GM23338 (cell line): ENCODE results near the gene SLIT1. TPM values are rescaled to one million over a fixed set of nuclear protein-coding genes. Genes with fewer than 3 reads are reported as not detected.

Experiments used
- ATAC-seq: fragments of 200-7000 bp; cut with Tn5 transposase; 3 replicates; pipeline ENCODE4 v1.9.1; 2020
- DNase-seq: peaks from one replicate; pipeline ENCODE4 v3.0.0-alpha.2; 2015; ENCODE audit warnings: low spot score
- H2AFZ ChIP-seq: fragments of 200-600 bp; sonication (generic); 2 replicates; pipeline ENCODE4 v1.8.0; 2016; ENCODE audit warnings: antibody characterized with exemption, mild to moderate bottlenecking, moderate library complexity
- H3F3A ChIP-seq: fragments of 200-600 bp; sonication (generic); replicated peaks from 2 replicates; pipeline ENCODE4 v1.8.0; 2017; ENCODE audit warnings: antibody characterized with exemption, mixed run types, low read depth
- H3K27ac ChIP-seq: fragments of 200-600 bp; sonication (generic); 2 replicates; pipeline ENCODE4 v1.6.1; 2016; ENCODE audit warnings: low read depth
- H3K27me3 ChIP-seq: fragments of 200-600 bp; sonication (generic); 2 replicates; pipeline ENCODE4 v1.8.0; 2016; ENCODE audit warnings: mild to moderate bottlenecking, mixed run types, moderate library complexity; ENCODE audit not compliant: insufficient read depth
- H3K36me3 ChIP-seq: fragments of 200-600 bp; sonication (generic); 2 replicates; pipeline ENCODE4 v1.8.0; 2016; ENCODE audit warnings: mild to moderate bottlenecking; ENCODE audit not compliant: insufficient read depth
- H3K4me1 ChIP-seq: fragments of 200-600 bp; sonication (generic); 2 replicates; pipeline ENCODE4 v1.8.0; 2016; ENCODE audit warnings: mild to moderate bottlenecking, moderate library complexity; ENCODE audit not compliant: insufficient read depth
- H3K4me2 ChIP-seq: fragments of 200-600 bp; sonication (generic); 2 replicates; pipeline ENCODE4 v1.7.1; 2017; ENCODE audit warnings: mixed run types
- H3K4me3 ChIP-seq: fragments of 200-600 bp; sonication (generic); 2 replicates; pipeline ENCODE4 v1.6.1; 2016; ENCODE audit warnings: mixed run types
- H3K79me2 ChIP-seq: fragments of 200-600 bp; sonication (generic); replicated peaks from 2 replicates; pipeline ENCODE4 v1.8.0; 2017; ENCODE audit warnings: mild to moderate bottlenecking; ENCODE audit not compliant: insufficient read depth
- H3K9me2 ChIP-seq: fragments of 200-600 bp; sonication (generic); 2 replicates; pipeline ENCODE4 v1.8.0; 2017; ENCODE audit not compliant: insufficient read depth
- H4K20me1 ChIP-seq: fragments of 200-600 bp; sonication (generic); replicated peaks from 2 replicates; pipeline ENCODE4 v1.8.0; 2017; ENCODE audit warnings: mild to moderate bottlenecking; ENCODE audit not compliant: insufficient read depth
- H3K27ac Mint-ChIP-seq: 2 replicates; pipeline ENCODE4 v1.8.0; 2020; ENCODE audit warnings: inconsistent platforms, mild to moderate bottlenecking, moderate library complexity, mixed read lengths
- H3K27me3 Mint-ChIP-seq: 3 replicates; pipeline ENCODE4 v1.8.0; 2022; ENCODE audit warnings: low read depth, mild to moderate bottlenecking, moderate library complexity, mixed read lengths, inconsistent platforms; ENCODE audit not compliant: insufficient read depth, poor library complexity
- H3K36me3 Mint-ChIP-seq: 3 replicates; pipeline ENCODE4 v1.8.0; 2021; ENCODE audit warnings: low read depth, mild to moderate bottlenecking, inconsistent platforms, moderate library complexity, mixed read lengths
- H3K4me1 Mint-ChIP-seq: 3 replicates; pipeline ENCODE4 v1.8.0; 2020; ENCODE audit warnings: mild to moderate bottlenecking, inconsistent platforms, mixed read lengths
- H3K4me3 Mint-ChIP-seq: 3 replicates; pipeline ENCODE4 v1.8.0; 2021; ENCODE audit warnings: moderate library complexity, mild to moderate bottlenecking, inconsistent platforms, mixed read lengths
- H3K9me3 Mint-ChIP-seq: 3 replicates; pipeline ENCODE4 v1.8.0; 2020; ENCODE audit warnings: moderate library complexity, mild to moderate bottlenecking, inconsistent platforms, mixed read lengths
- CREB1 ChIP-seq: fragments of 250-450 bp; sonication (Bioruptor Pico); IDR thresholded peaks from 2 replicates; pipeline ENCODE4 v1.5.0; 2020; ENCODE audit warnings: low read depth, mild to moderate bottlenecking, moderate library complexity
- CTCF ChIP-seq, 2 experiments: fragments of 200-600 bp in 1 of 2; sonication (generic) in 1 of 2; conservative IDR thresholded peaks; 2 replicates each; pipeline versions ENCODE4 v1.5.1 to v1.6.1; 2016 to 2017; ENCODE audit warnings: antibody characterized with exemption in 2 of 2, low read depth in 2 of 2, mild to moderate bottlenecking in 2 of 2, moderate library complexity in 1 of 2
- EZH2phosphoT487 ChIP-seq: fragments of 200-600 bp; sonication (generic); IDR thresholded peaks from one replicate; pipeline ENCODE4 v1.8.1; 2018; ENCODE audit warnings: antibody characterized with exemption; ENCODE audit not compliant: unreplicated experiment
- NANOG ChIP-seq: IDR thresholded peaks from 2 replicates; pipeline ENCODE4 v1.6.1; 2016; ENCODE audit warnings: antibody characterized with exemption, borderline replicate concordance
- ZNF331 ChIP-seq: fragments of 250-450 bp; sonication (Bioruptor Pico); IDR thresholded peaks from 2 replicates; pipeline ENCODE4 v1.5.0; 2020; ENCODE audit warnings: low read depth, mild to moderate bottlenecking, moderate library complexity
- ZNF462 ChIP-seq: fragments of 250-450 bp; sonication (Bioruptor Pico); IDR thresholded peaks from 2 replicates; pipeline ENCODE4 v1.5.0; 2020; ENCODE audit warnings: mild to moderate bottlenecking, moderate library complexity
- polyA plus RNA-seq: library from polyadenylated mRNA; unstranded; fragments of >200 nt; fragmentation: Nextera tagmentation; extraction: Ambion mirVana; gene quantifications from 2 replicates; pipeline ENCODE4 v1.2.1, GENCODE V29; 2016
- total RNA-seq: library from RNA; depleted of rRNA; stranded (reverse); fragments of >200 nt; shearing (Covaris generic); gene quantifications from 2 replicates; pipeline ENCODE4 v1.2.3, GENCODE V29; 2014

The SLIT1 gene
- total and polyA plus RNA-seq, 2 experiments from 2014 or later, result 0.76 to 1.7 TPM

GRCh38 chr10:97102441-97102840 lies 83.3 kb downstream of the SLIT1 start:
- H3K4me3 ChIP-seq, result no peak overlapping the region
- no peaks in the 10 kb centered on the region for H3F3A ChIP-seq
- Mint-ChIP-seq H3K9me3 (no peaks in the 10 kb centered on the region), H3K27me3 (peaks cover 10% of the 10 kb centered on the region), H3K4me3 (no peak overlapping the region), H3K4me1 (peaks cover 23% of the 10 kb centered on the region), H3K27ac (no peak overlapping the region), H3K36me3 (no peaks in the 10 kb centered on the region)
- H3K27me3 ChIP-seq, result no peaks in the 10 kb centered on the region
- no peak for DNase-seq
- H3K4me1 ChIP-seq, result peaks cover 14% of the 10 kb centered on the region
- no peaks in the 10 kb centered on the region for H4K20me1 ChIP-seq
- H2AFZ ChIP-seq, result no peak overlapping the region
- 0 out of 2 replicates have a peak, but pooled peaks cover 3% of the 10 kb centered on the region for H3K9me2 ChIP-seq
- no peak for TF ChIP-seq EZH2phosphoT487
- no peak for TF ChIP-seq CTCF (conservative IDR thresholded peaks at IDR 0.05; ENCODE audit: low read depth in 2 of 2)
- TF ChIP-seq CREB1, result no peak
- no peak for TF ChIP-seq ZNF331 (CRISPR knock-in tag)
- TF ChIP-seq ZNF462 (CRISPR knock-in tag), result no peak
- no peak for TF ChIP-seq NANOG
- no peak overlapping the region for H3K4me2 ChIP-seq
- no peak for ATAC-seq
- H3K79me2 ChIP-seq, result no peaks in the 10 kb centered on the region
- no peaks in the 10 kb centered on the region for H3K36me3 ChIP-seq
- no peak overlapping the region for H3K27ac ChIP-seq
